HepG2 (cell line): ENCODE measurements around the gene RABEP2. TPM values are rescaled to one million over a fixed set of nuclear protein-coding genes. Genes with fewer than 3 reads are reported as not detected.

ENCODE experiments used
- ATM ChIP-seq: fragments of 450-650 bp; IDR thresholded peaks from 2 replicates; pipeline ENCODE4 v1.7.1; 2017; ENCODE audit warnings: mild to moderate bottlenecking, borderline replicate concordance
- BATF2 ChIP-seq: sonication (generic); formaldehyde crosslinking; IDR thresholded peaks from 2 replicates; pipeline ENCODE4 v1.8.0; 2022; ENCODE audit warnings: mild to moderate bottlenecking, missing genetic modification reagents, moderate library complexity
- CERS6 ChIP-seq: sonication (generic); formaldehyde crosslinking; IDR thresholded peaks from 2 replicates; pipeline ENCODE4 v1.5.0; 2020; ENCODE audit warnings: missing genetic modification reagents
- CREB3 ChIP-seq: sonication (generic); formaldehyde crosslinking; IDR thresholded peaks from 2 replicates; pipeline ENCODE4 v1.5.0; 2020; ENCODE audit warnings: missing genetic modification reagents
- GMEB1 ChIP-seq: sonication (generic); formaldehyde crosslinking; IDR thresholded peaks from 2 replicates; pipeline ENCODE4 v1.5.1; 2020; ENCODE audit warnings: missing genetic modification reagents, mild to moderate bottlenecking, borderline replicate concordance
- PREB ChIP-seq: sonication (generic); formaldehyde crosslinking; IDR thresholded peaks from 2 replicates; pipeline ENCODE4 v1.4.0; 2020; ENCODE audit warnings: missing genetic modification reagents
- RFX1 ChIP-seq: fragments of 450-650 bp; IDR thresholded peaks from 2 replicates; pipeline ENCODE4 v1.6.1; 2017
- ZNF121 ChIP-seq: sonication (generic); formaldehyde crosslinking; IDR thresholded peaks from 2 replicates; pipeline ENCODE4 v1.5.0; 2020; ENCODE audit warnings: mild to moderate bottlenecking, missing genetic modification reagents
- ZNF431 ChIP-seq: sonication (generic); formaldehyde crosslinking; IDR thresholded peaks from 2 replicates; pipeline ENCODE4 v1.9.0; 2022; ENCODE audit warnings: missing genetic modification reagents, low read depth, mild to moderate bottlenecking, borderline replicate concordance
- ZNF614 ChIP-seq: IDR thresholded peaks from 2 replicates; pipeline ENCODE4 v1.6.1; 2018; ENCODE audit warnings: missing biosample characterization, missing genetic modification reagents, inconsistent platforms, borderline replicate concordance
- ZNF703 ChIP-seq: sonication (generic); formaldehyde crosslinking; IDR thresholded peaks from 2 replicates; pipeline ENCODE4 v1.5.1; 2020; ENCODE audit warnings: missing genetic modification reagents, mild to moderate bottlenecking, moderate library complexity, borderline replicate concordance
- ZNF720 ChIP-seq: sonication (generic); formaldehyde crosslinking; IDR thresholded peaks from 2 replicates; pipeline ENCODE4 v1.4.0; 2020; ENCODE audit warnings: missing genetic modification reagents
- ZSCAN31 ChIP-seq: sonication (generic); formaldehyde crosslinking; IDR thresholded peaks from 2 replicates; pipeline ENCODE4 v1.5.0; 2020; ENCODE audit warnings: low read depth, mild to moderate bottlenecking, missing genetic modification reagents
- ZXDC ChIP-seq: sonication (generic); formaldehyde crosslinking; IDR thresholded peaks from 2 replicates; pipeline ENCODE4 v1.5.0; 2020; ENCODE audit warnings: mild to moderate bottlenecking, missing genetic modification reagents
- polyA plus RNA-seq, 8 experiments: library from polyadenylated mRNA; depleted of rRNA in 3 of 8; stranded (reverse) in 7 of 8; unstranded in 1 of 8; fragments of >200 nt; fragmentation: Illumina TruSeq in 4 of 8; extraction: Trizol in 4 of 8; gene quantifications; 2 replicates each; pipeline versions ENCODE4 v1.2.1 to v1.2.3, GENCODE V29; 2011 to 2016; ENCODE audit warnings: low read depth in 4 of 8, missing spikeins in 1 of 8, mixed read lengths in 1 of 8; ENCODE audit not compliant: insufficient read depth in 1 of 8
- total RNA-seq, 5 experiments: library from RNA; depleted of rRNA; stranded (reverse); fragments of >200 nt; fragmentation: Illumina TruSeq; extraction: Trizol; gene quantifications; 2 replicates each; pipeline ENCODE4 v1.2.3, GENCODE V29; 2016; ENCODE audit warnings: low read depth in 1 of 5

Gene RABEP2
- total and polyA plus RNA-seq, 2 of the 13 experiments (the other 11 are each of a cell fraction or from before 2014, with no cell fraction given), result 10.8 to 18.4 TPM

- TF ChIP-seq ZNF703 (CRISPR knock-in tag) (no peak), PREB (CRISPR knock-in tag) (no peak), ZNF614 (CRISPR knock-in tag) (no peak; the same call in 1 of the 2 replicates), BATF2 (CRISPR knock-in tag) (0 out of 2 replicates have a peak, but pooled peaks have one; percentile 49), RFX1 (peak; percentile 40; the same call in 1 of the 2 replicates), ZNF720 (CRISPR knock-in tag) (no peak), ZNF121 (CRISPR knock-in tag) (0 out of 2 replicates have a peak, but pooled peaks have one; percentile 6), ZNF431 (CRISPR knock-in tag) (no peak), ZSCAN31 (CRISPR knock-in tag) (peak; percentile 26; the same call in 1 of the 2 replicates), CREB3 (CRISPR knock-in tag) (no peak), ATM (no peak), GMEB1 (CRISPR knock-in tag) (peak; percentile 88; the same call in 1 of the 2 replicates), CERS6 (CRISPR knock-in tag) (no peak), ZXDC (CRISPR knock-in tag) (no peak)
Observed at GRCh38 chr16:28950648-28951409, 25.8 kb upstream of the RABEP2 start, which contains the start of gene NFATC2IP (continued).
